ACC112 (cell line): Measurements from ENCODE around the gene PLA2G2F.

Experiments
- H2AFZ ChIP-seq: fragments of 200-600 bp; sonication (generic); one replicate; pipeline ENCODE4 v1.6.0; 2017; ENCODE audit warnings: antibody characterized with exemption, low read length; ENCODE audit not compliant: unreplicated experiment
- H3K27ac ChIP-seq: fragments of 200-600 bp; sonication (generic); 2 replicates; pipeline ENCODE4 v1.5.1; 2014; ENCODE audit warnings: low read depth, mild to moderate bottlenecking, antibody characterized with exemption, low read length, moderate library complexity
- H3K27me3 ChIP-seq: fragments of 200-600 bp; sonication (generic); 2 replicates; pipeline ENCODE4 v1.6.1; 2014; ENCODE audit warnings: mild to moderate bottlenecking, antibody characterized with exemption, low read length, moderate library complexity, mixed read lengths; ENCODE audit not compliant: insufficient read depth
- H3K36me3 ChIP-seq: fragments of 200-600 bp; sonication (generic); 2 replicates; pipeline ENCODE4 v1.6.1; 2016; ENCODE audit warnings: mild to moderate bottlenecking, antibody characterized with exemption, low read length, moderate library complexity, mixed read lengths; ENCODE audit not compliant: insufficient read depth
- H3K4me1 ChIP-seq: fragments of 200-600 bp; sonication (generic); one replicate; pipeline ENCODE4 v1.6.1; 2016; ENCODE audit warnings: low read length, mixed read lengths; ENCODE audit not compliant: insufficient read depth, unreplicated experiment, control insufficient read depth
- H3K4me3 ChIP-seq: fragments of 200-600 bp; sonication (generic); 2 replicates; pipeline ENCODE4 v1.5.1; 2014; ENCODE audit warnings: mild to moderate bottlenecking, low read depth, low read length
- H3K79me2 ChIP-seq: fragments of 200-600 bp; sonication (generic); one replicate; pipeline ENCODE4 v1.6.0; 2016; ENCODE audit warnings: low read length; ENCODE audit not compliant: control insufficient read depth, unreplicated experiment, insufficient read depth

PLA2G2F gene

GRCh38 chr1:20152599-20152930 is 13.4 kb downstream of the PLA2G2F start:
- Histone ChIP-seq H2AFZ (no peak overlapping the region), H3K36me3 (no peaks in the 10 kb centered on the region), H3K27me3 (no peaks in the 10 kb centered on the region), H3K79me2 (no peaks in the 10 kb centered on the region), H3K27ac (no peak overlapping the region), H3K4me1 (no peaks in the 10 kb centered on the region), H3K4me3 (no peak overlapping the region)

- H3K4me3 ChIP-seq = no peak overlapping the region
- H3K27ac ChIP-seq = no peak overlapping the region
- H2AFZ ChIP-seq = no peak overlapping the region
- H3K27me3 ChIP-seq = no peaks in the 10 kb centered on the region
- no peaks in the 10 kb centered on the region for H3K4me1 ChIP-seq
- no peaks in the 10 kb centered on the region for H3K79me2 ChIP-seq
- H3K36me3 ChIP-seq = no peaks in the 10 kb centered on the region
Observed at GRCh38 chr1:20153000-20153418, 13.9 kb downstream of the PLA2G2F start.

GRCh38 chr1:20154301-20154831 is 15.2 kb downstream of the PLA2G2F start:
- Histone ChIP-seq H3K36me3 (no peaks in the 10 kb centered on the region), H2AFZ (peak overlapping the region; percentile 99), H3K79me2 (no peaks in the 10 kb centered on the region), H3K27me3 (no peaks in the 10 kb centered on the region), H3K27ac (no peak overlapping the region), H3K4me3 (peak overlapping the region; percentile 72), H3K4me1 (no peaks in the 10 kb centered on the region)

GRCh38 chr1:20158358-20159070 is 19.4 kb downstream of the PLA2G2F start:
- H2AFZ ChIP-seq = no peak overlapping the region
- no peak overlapping the region for H3K27ac ChIP-seq
- no peaks in the 10 kb centered on the region for H3K4me1 ChIP-seq
- no peaks in the 10 kb centered on the region for H3K79me2 ChIP-seq
- H3K27me3 ChIP-seq = peaks cover 8% of the 10 kb centered on the region; the same call in 1 of the 2 replicates
- no peaks in the 10 kb centered on the region for H3K36me3 ChIP-seq
- H3K4me3 ChIP-seq = no peak overlapping the region

- H3K79me2 ChIP-seq = no peaks in the 10 kb centered on the region
- H3K4me1 ChIP-seq = no peaks in the 10 kb centered on the region
- H3K27ac ChIP-seq = no peak overlapping the region
- H3K27me3 ChIP-seq = peaks cover 11% of the 10 kb centered on the region
- no peaks in the 10 kb centered on the region for H3K36me3 ChIP-seq
- H3K4me3 ChIP-seq = no peak overlapping the region
- H2AFZ ChIP-seq = no peak overlapping the region
Observed at GRCh38 chr1:20160034-20160433, 20.9 kb downstream of the PLA2G2F start.

GRCh38 chr1:20164694-20165202 is 25.6 kb downstream of the PLA2G2F start:
- Histone ChIP-seq H3K79me2 (no peaks in the 10 kb centered on the region), H3K4me1 (no peaks in the 10 kb centered on the region), H2AFZ (no peak overlapping the region), H3K36me3 (no peaks in the 10 kb centered on the region), H3K27ac (no peak overlapping the region), H3K27me3 (peaks cover 43% of the 10 kb centered on the region), H3K4me3 (no peak overlapping the region)

GRCh38 chr1:20165522-20165951 is 26.4 kb downstream of the PLA2G2F start:
- H3K27ac ChIP-seq = no peak overlapping the region
- H3K27me3 ChIP-seq = peaks cover 43% of the 10 kb centered on the region
- H3K4me3 ChIP-seq = no peak overlapping the region
- no peaks in the 10 kb centered on the region for H3K79me2 ChIP-seq
- H3K36me3 ChIP-seq = no peaks in the 10 kb centered on the region
- no peaks in the 10 kb centered on the region for H3K4me1 ChIP-seq
- no peak overlapping the region for H2AFZ ChIP-seq

GRCh38 chr1:20166051-20166450 is 26.9 kb downstream of the PLA2G2F start:
- no peak overlapping the region for H2AFZ ChIP-seq
- no peak overlapping the region for H3K4me3 ChIP-seq
- H3K36me3 ChIP-seq = no peaks in the 10 kb centered on the region
- H3K4me1 ChIP-seq = no peaks in the 10 kb centered on the region
- no peak overlapping the region for H3K27ac ChIP-seq
- H3K27me3 ChIP-seq = peaks cover 43% of the 10 kb centered on the region
- no peaks in the 10 kb centered on the region for H3K79me2 ChIP-seq

- no peaks in the 10 kb centered on the region for H3K4me1 ChIP-seq
- no peak overlapping the region for H2AFZ ChIP-seq
- H3K36me3 ChIP-seq = no peaks in the 10 kb centered on the region
- H3K4me3 ChIP-seq = no peak overlapping the region
- H3K79me2 ChIP-seq = no peaks in the 10 kb centered on the region
- no peak overlapping the region for H3K27ac ChIP-seq
- H3K27me3 ChIP-seq = peaks cover 43% of the 10 kb centered on the region
Observed at GRCh38 chr1:20167126-20167525, 28.0 kb downstream of the PLA2G2F start.

GRCh38 chr1:20168564-20169491 is 29.7 kb downstream of the PLA2G2F start:
- H3K4me3 ChIP-seq = no peak overlapping the region
- H3K27ac ChIP-seq = no peak overlapping the region
- no peak overlapping the region for H2AFZ ChIP-seq
- peaks cover 35% of the 10 kb centered on the region for H3K27me3 ChIP-seq
- no peaks in the 10 kb centered on the region for H3K79me2 ChIP-seq
- H3K36me3 ChIP-seq = no peaks in the 10 kb centered on the region
- H3K4me1 ChIP-seq = no peaks in the 10 kb centered on the region
